T-helper 1 cell treated with Interleukin-12 subunit alpha and Interleukin-12 subunit beta and Interleukin-4 antibody, amounts not matched to agents 30 μg/mL and 1 μg/mL, for 36 hours (primary cell): ENCODE measurements around the gene PBX1.

ENCODE experiments used
- H3K27ac Mint-ChIP-seq: one replicate; pipeline ENCODE4 v1.8.0; 2021; ENCODE audit warnings: mild to moderate bottlenecking, mixed read lengths
- H3K27me3 Mint-ChIP-seq: one replicate; pipeline ENCODE4 v1.8.0; 2021; ENCODE audit warnings: low read depth, mixed read lengths
- H3K36me3 Mint-ChIP-seq: one replicate; pipeline ENCODE4 v1.8.0; 2021; ENCODE audit warnings: low read depth, mixed read lengths
- H3K4me1 Mint-ChIP-seq: one replicate; pipeline ENCODE4 v1.8.0; 2021; ENCODE audit warnings: low read depth, mixed read lengths
- H3K4me3 Mint-ChIP-seq: one replicate; pipeline ENCODE4 v1.8.0; 2021; ENCODE audit warnings: mild to moderate bottlenecking, moderate library complexity, mixed read lengths
- H3K9me3 Mint-ChIP-seq: one replicate; pipeline ENCODE4 v1.8.0; 2021; ENCODE audit warnings: mixed read lengths

PBX1 gene

GRCh38 chr1:164840936-164841335 lies 282.0 kb downstream of the PBX1 start:
- no peaks in the 10 kb centered on the region for H3K9me3 Mint-ChIP-seq
- no peak overlapping the region for H3K4me3 Mint-ChIP-seq
- H3K27me3 Mint-ChIP-seq = no peaks in the 10 kb centered on the region
- H3K4me1 Mint-ChIP-seq = no peaks in the 10 kb centered on the region
- H3K27ac Mint-ChIP-seq = no peak overlapping the region
- H3K36me3 Mint-ChIP-seq = no peaks in the 10 kb centered on the region

DNA sequence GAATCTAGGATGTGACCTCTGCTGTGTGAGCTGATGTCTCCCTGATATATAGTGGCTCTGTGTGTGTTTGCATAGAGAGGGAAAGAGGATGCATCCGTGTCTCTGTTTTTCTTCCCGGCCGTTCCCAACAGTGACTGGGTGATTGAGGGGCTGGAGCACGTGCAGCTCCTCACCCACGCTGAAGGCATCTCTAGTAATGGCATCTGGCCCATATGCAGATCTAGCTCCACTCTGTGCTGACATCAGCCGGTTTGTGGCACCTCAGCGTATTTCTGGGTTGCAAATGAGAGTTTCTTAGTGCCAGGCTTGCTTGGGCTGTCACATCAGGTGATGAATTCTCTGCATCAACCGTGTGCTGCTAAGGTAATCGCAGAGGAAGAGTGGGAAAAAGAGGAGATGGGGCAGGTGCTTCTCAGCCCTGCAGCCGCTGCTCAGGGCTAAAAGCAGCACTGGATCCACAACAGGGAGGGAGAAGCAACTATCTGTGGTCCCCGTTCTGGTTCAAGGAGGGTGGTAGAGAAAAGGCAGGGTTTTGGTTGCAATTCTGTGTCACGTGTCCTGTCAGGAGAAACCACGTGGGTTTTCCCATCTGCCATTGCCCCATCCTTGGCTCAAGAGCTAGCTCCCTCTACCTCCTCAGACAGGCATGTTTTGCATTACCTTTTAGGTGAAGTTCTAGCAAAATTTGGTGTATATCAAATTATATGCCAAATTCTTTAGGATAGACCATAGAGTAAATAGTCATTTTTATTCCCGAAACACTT lies 282.9 kb downstream of the PBX1 start:
- Mint-ChIP-seq H3K4me1 (no peaks in the 10 kb centered on the region), H3K4me3 (no peak overlapping the region), H3K9me3 (no peaks in the 10 kb centered on the region), H3K27ac (no peak overlapping the region), H3K36me3 (no peaks in the 10 kb centered on the region), H3K27me3 (no peaks in the 10 kb centered on the region)

- Mint-ChIP-seq H3K4me1 (no peaks in the 10 kb centered on the region), H3K9me3 (no peaks in the 10 kb centered on the region), H3K4me3 (no peak overlapping the region), H3K36me3 (no peaks in the 10 kb centered on the region), H3K27me3 (no peaks in the 10 kb centered on the region), H3K27ac (no peak overlapping the region)
Measured at GRCh38 chr1:164842870-164843269, 283.9 kb downstream of the PBX1 start.

DNA sequence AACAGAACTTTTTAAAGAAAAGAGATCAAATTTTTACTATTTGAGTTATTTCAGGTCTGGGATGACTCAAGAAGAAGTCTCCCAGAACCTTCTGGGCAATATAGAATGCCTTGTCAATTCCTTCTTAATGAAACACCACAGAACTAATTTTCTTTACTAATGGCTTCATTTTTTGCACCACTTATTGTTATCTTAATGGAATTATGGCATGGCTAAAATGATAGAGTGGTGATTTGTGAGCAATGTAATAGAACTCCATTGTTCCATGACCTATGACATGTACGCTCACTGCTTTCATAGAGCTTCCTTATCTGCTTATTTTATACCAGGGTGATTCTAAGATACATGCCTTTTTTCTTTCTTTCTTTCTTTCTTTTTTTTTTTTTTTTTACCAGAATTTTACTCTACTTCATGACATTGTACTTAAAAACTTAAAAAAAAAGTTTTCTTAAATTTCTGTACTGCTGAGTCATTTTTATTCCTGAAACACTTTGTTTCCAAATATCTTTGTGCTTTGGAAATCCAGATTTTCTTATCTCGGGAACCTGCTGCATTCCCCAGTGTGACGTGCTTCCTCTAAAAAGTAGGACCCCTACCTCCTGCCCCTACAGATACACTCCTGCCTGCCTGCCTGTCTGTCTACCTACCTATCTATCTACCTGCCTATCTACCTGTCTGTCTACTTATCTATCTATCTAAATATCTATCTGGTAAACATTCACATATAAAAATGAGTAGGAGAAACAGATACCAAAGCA lies 284.9 kb downstream of the PBX1 start:
- Mint-ChIP-seq H3K36me3 (no peaks in the 10 kb centered on the region), H3K4me3 (no peak overlapping the region), H3K9me3 (no peaks in the 10 kb centered on the region), H3K27ac (no peak overlapping the region), H3K4me1 (no peaks in the 10 kb centered on the region), H3K27me3 (no peaks in the 10 kb centered on the region)

GRCh38 chr1:164846731-164847691 lies 288.0 kb downstream of the PBX1 start:
- H3K9me3 Mint-ChIP-seq = no peaks in the 10 kb centered on the region
- H3K4me1 Mint-ChIP-seq = no peaks in the 10 kb centered on the region
- no peaks in the 10 kb centered on the region for H3K27me3 Mint-ChIP-seq
- no peak overlapping the region for H3K27ac Mint-ChIP-seq
- no peaks in the 10 kb centered on the region for H3K36me3 Mint-ChIP-seq
- no peak overlapping the region for H3K4me3 Mint-ChIP-seq

DNA sequence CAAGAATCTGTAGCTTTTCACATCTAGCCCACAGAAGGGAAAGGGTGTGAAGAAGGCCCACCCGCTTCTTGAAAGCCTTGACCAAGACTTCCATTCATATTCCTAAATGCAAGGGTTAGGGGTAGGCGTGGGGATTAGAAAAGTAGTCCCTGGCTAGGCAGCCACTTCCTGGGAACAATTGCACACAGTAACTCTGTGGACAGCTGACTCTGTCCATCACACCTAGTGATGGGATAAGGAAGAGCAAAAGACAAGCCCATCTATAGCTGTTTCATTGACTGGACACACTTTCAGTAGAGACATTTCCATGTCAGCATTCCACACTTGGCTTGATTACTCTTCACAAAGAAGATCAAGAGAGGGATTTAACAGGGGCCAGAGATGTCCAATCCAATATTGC lies 294.2 kb downstream of the PBX1 start:
- no peaks in the 10 kb centered on the region for H3K27me3 Mint-ChIP-seq
- no peaks in the 10 kb centered on the region for H3K4me1 Mint-ChIP-seq
- no peaks in the 10 kb centered on the region for H3K9me3 Mint-ChIP-seq
- H3K36me3 Mint-ChIP-seq = no peaks in the 10 kb centered on the region
- H3K27ac Mint-ChIP-seq = no peak overlapping the region
- no peak overlapping the region for H3K4me3 Mint-ChIP-seq

- no peak overlapping the region for H3K4me3 Mint-ChIP-seq
- no peaks in the 10 kb centered on the region for H3K4me1 Mint-ChIP-seq
- no peaks in the 10 kb centered on the region for H3K27me3 Mint-ChIP-seq
- no peaks in the 10 kb centered on the region for H3K36me3 Mint-ChIP-seq
- no peaks in the 10 kb centered on the region for H3K9me3 Mint-ChIP-seq
- no peak overlapping the region for H3K27ac Mint-ChIP-seq
Measured at GRCh38 chr1:164855716-164856329, 296.8 kb downstream of the PBX1 start.

DNA sequence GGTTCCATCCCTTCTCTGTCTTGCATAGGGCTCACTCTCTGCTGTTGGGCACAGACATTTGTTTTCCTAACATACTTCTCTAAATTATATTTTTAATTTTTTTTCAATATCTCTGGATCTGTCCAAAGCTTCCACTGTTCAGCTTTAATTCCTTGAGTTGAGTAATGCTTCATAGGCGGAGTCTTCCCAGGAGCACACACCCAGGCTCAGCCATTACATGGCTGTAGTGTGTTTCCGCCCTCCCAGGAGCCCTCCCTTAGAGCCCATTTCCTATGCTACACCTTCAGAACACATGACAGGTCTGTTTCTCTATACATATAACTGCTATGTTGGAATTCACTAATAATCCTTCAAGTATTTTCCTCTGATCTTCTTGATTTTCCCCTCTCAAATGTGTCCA lies 297.4 kb downstream of the PBX1 start:
- H3K36me3 Mint-ChIP-seq = no peaks in the 10 kb centered on the region
- no peaks in the 10 kb centered on the region for H3K9me3 Mint-ChIP-seq
- no peaks in the 10 kb centered on the region for H3K4me1 Mint-ChIP-seq
- H3K4me3 Mint-ChIP-seq = no peak overlapping the region
- no peak overlapping the region for H3K27ac Mint-ChIP-seq
- H3K27me3 Mint-ChIP-seq = no peaks in the 10 kb centered on the region

GRCh38 chr1:164857439-164857838 lies 298.5 kb downstream of the PBX1 start:
- Mint-ChIP-seq H3K4me1 (no peaks in the 10 kb centered on the region), H3K27me3 (no peaks in the 10 kb centered on the region), H3K9me3 (no peaks in the 10 kb centered on the region), H3K4me3 (no peak overlapping the region), H3K36me3 (no peaks in the 10 kb centered on the region), H3K27ac (no peak overlapping the region)

- Mint-ChIP-seq H3K36me3 (no peaks in the 10 kb centered on the region), H3K27ac (no peak overlapping the region), H3K4me1 (no peaks in the 10 kb centered on the region), H3K27me3 (no peaks in the 10 kb centered on the region), H3K4me3 (no peak overlapping the region), H3K9me3 (no peaks in the 10 kb centered on the region)
Measured at GRCh38 chr1:164858096-164858632, 299.2 kb downstream of the PBX1 start.

DNA sequence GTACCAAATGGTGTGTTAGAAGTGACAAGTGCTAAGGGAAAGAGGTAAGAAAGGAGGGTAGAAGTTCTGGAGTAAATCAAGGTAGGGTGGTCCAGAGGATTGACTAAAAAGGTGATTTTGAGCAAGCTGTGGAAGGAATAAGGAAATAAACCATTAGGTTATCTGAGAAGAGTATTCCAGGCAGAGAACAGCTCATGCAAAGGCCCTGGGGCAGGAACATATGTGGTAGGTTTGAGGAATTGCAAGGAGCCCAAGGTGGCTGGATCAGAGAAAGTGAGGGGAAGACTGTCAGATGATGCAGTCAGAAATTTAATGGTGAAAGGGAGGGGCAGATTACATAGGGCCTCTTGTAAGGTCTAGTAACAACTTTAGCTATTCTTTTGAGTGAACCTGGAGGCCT lies 302.6 kb downstream of the PBX1 start:
- no peaks in the 10 kb centered on the region for H3K27me3 Mint-ChIP-seq
- H3K27ac Mint-ChIP-seq = no peak overlapping the region
- no peaks in the 10 kb centered on the region for H3K36me3 Mint-ChIP-seq
- H3K9me3 Mint-ChIP-seq = no peaks in the 10 kb centered on the region
- H3K4me1 Mint-ChIP-seq = no peaks in the 10 kb centered on the region
- no peak overlapping the region for H3K4me3 Mint-ChIP-seq

DNA sequence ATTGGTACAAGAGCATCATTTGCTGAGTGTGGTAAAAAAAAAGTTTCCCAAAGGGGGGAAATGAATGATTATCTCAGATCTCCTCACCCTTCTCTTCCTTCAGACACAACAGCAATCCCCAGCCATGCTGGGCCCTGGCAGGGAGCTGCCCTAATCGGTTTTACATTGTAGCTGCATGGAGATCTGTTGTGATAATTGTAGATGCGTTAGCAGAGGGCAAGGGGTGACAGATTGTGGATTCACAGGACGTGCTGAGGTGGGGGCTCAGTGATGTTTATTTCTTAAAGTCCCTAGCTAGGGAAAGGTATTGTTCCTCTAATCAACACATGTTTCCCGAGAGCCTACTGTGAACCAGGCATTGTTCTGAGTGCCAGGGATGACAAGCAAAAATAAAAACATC lies 304.1 kb downstream of the PBX1 start:
- Mint-ChIP-seq H3K4me3 (no peak overlapping the region), H3K9me3 (no peaks in the 10 kb centered on the region), H3K27ac (no peak overlapping the region), H3K36me3 (no peaks in the 10 kb centered on the region), H3K27me3 (no peaks in the 10 kb centered on the region), H3K4me1 (no peaks in the 10 kb centered on the region)

- Mint-ChIP-seq H3K27ac (no peak overlapping the region), H3K27me3 (no peaks in the 10 kb centered on the region), H3K9me3 (no peaks in the 10 kb centered on the region)
Measured at GRCh38 chr1:164864161-164864560, 305.2 kb downstream of the PBX1 start.

GRCh38 chr1:164865385-164865784 lies 306.4 kb downstream of the PBX1 start:
- Mint-ChIP-seq H3K4me1 (no peaks in the 10 kb centered on the region), H3K4me3 (no peak overlapping the region), H3K9me3 (no peaks in the 10 kb centered on the region), H3K36me3 (no peaks in the 10 kb centered on the region), H3K27ac (no peak overlapping the region), H3K27me3 (no peaks in the 10 kb centered on the region)

More at GRCh38 chr1:164864161-164864560, 305.2 kb downstream of the PBX1 start:
- Mint-ChIP-seq H3K4me3 (no peak overlapping the region), H3K4me1 (no peaks in the 10 kb centered on the region), H3K36me3 (no peaks in the 10 kb centered on the region)
